Osteocyte (in vitro differentiated cells): ENCODE results near the gene MRPS24. TPM values are rescaled to one million over a fixed set of nuclear protein-coding genes. Genes with fewer than 3 reads are reported as not detected.

Experiments used
- DNase-seq: peaks from one replicate; pipeline ENCODE4 v3.0.0; 2021; ENCODE audit warnings: mixed read lengths; ENCODE audit not compliant: unreplicated experiment; ENCODE audit errors: extremely low spot score
- H3K27ac Mint-ChIP-seq: one replicate; pipeline ENCODE4 v1.8.0; 2021; ENCODE audit warnings: mild to moderate bottlenecking, mixed read lengths; ENCODE audit not compliant: unreplicated experiment
- H3K27me3 Mint-ChIP-seq: one replicate; pipeline ENCODE4 v1.8.0; 2021; ENCODE audit warnings: mixed read lengths; ENCODE audit not compliant: unreplicated experiment
- H3K36me3 Mint-ChIP-seq: one replicate; pipeline ENCODE4 v1.8.0; 2021; ENCODE audit warnings: mixed read lengths; ENCODE audit not compliant: unreplicated experiment
- H3K4me1 Mint-ChIP-seq: one replicate; pipeline ENCODE4 v1.8.0; 2021; ENCODE audit warnings: mixed read lengths; ENCODE audit not compliant: unreplicated experiment
- H3K4me3 Mint-ChIP-seq: one replicate; pipeline ENCODE4 v1.8.0; 2021; ENCODE audit warnings: mild to moderate bottlenecking, moderate library complexity, mixed read lengths; ENCODE audit not compliant: unreplicated experiment
- H3K9me3 Mint-ChIP-seq: one replicate; pipeline ENCODE4 v1.8.0; 2021; ENCODE audit warnings: mixed read lengths; ENCODE audit not compliant: unreplicated experiment
- total RNA-seq: library from RNA; stranded (reverse); gene quantifications from 2 replicates; pipeline ENCODE4 v1.2.1, GENCODE V29; 2021
- TF ChIP-seq, protein P1 (sequence below): fragments of 200-600 bp; sonication (generic); IDR thresholded peaks from 2 replicates; pipeline ENCODE4 v1.5.0; 2021; ENCODE audit warnings: antibody characterized with exemption, mild to moderate bottlenecking, moderate library complexity

Gene MRPS24
- total RNA-seq, 1 donor from 2014 or later, result 90.7 TPM

DNA sequence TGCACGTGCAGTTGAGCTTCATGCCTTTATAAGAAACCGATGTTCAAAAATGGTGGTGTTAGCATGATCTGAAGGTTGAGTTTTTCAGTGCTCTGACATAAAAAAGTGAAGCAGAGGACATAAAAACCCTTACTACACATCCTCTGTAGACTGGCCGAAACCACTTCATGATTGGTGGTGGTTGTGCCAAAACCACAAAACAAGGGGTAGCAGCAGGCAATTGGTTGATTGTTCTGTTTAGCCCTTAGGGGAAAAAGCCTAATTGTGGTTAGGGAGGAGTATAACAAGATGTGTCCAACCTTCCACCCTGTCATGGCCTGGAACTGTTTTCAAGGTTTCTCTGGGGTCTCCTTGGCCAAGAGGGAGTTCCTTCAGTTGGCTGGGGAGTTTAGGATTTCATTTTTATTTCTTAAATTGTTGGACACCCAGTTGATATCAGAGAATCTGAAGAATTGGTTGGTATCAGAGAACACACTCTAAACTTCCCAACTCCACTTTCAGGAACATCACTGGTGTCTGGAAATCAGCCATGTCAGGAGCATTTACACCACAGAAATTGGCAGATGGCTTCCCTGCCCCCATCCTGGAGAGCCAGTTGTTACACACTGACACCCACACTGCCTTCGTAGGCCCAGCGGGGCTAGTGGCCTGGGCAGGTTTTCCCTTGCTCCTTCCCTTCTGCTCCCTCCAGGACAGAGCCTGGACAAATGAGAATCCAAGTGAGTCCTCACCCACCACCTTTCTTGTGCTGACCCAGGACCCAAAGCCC, 18.8 kb downstream of the MRPS24 start:
- no peak overlapping the region for H3K27ac Mint-ChIP-seq
- no peaks in the 10 kb centered on the region for H3K36me3 Mint-ChIP-seq
- no peak overlapping the region for H3K4me3 Mint-ChIP-seq
- H3K9me3 Mint-ChIP-seq, result no peaks in the 10 kb centered on the region
- no peak for DNase-seq
- TF ChIP-seq, protein P1, sequence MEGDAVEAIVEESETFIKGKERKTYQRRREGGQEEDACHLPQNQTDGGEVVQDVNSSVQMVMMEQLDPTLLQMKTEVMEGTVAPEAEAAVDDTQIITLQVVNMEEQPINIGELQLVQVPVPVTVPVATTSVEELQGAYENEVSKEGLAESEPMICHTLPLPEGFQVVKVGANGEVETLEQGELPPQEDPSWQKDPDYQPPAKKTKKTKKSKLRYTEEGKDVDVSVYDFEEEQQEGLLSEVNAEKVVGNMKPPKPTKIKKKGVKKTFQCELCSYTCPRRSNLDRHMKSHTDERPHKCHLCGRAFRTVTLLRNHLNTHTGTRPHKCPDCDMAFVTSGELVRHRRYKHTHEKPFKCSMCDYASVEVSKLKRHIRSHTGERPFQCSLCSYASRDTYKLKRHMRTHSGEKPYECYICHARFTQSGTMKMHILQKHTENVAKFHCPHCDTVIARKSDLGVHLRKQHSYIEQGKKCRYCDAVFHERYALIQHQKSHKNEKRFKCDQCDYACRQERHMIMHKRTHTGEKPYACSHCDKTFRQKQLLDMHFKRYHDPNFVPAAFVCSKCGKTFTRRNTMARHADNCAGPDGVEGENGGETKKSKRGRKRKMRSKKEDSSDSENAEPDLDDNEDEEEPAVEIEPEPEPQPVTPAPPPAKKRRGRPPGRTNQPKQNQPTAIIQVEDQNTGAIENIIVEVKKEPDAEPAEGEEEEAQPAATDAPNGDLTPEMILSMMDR, result no peak
- H3K4me1 Mint-ChIP-seq, result no peaks in the 10 kb centered on the region
- H3K27me3 Mint-ChIP-seq, result peaks cover 14% of the 10 kb centered on the region

- TF ChIP-seq, protein P1, result no peak
- peaks cover 17% of the 10 kb centered on the region for H3K27me3 Mint-ChIP-seq
- H3K27ac Mint-ChIP-seq, result no peak overlapping the region
- no peaks in the 10 kb centered on the region for H3K36me3 Mint-ChIP-seq
- no peaks in the 10 kb centered on the region for H3K9me3 Mint-ChIP-seq
- H3K4me1 Mint-ChIP-seq, result no peaks in the 10 kb centered on the region
- no peak overlapping the region for H3K4me3 Mint-ChIP-seq
- no peak for DNase-seq
Measured at GRCh38 chr7:43849047-43849446, 20.3 kb downstream of the MRPS24 start.

DNA sequence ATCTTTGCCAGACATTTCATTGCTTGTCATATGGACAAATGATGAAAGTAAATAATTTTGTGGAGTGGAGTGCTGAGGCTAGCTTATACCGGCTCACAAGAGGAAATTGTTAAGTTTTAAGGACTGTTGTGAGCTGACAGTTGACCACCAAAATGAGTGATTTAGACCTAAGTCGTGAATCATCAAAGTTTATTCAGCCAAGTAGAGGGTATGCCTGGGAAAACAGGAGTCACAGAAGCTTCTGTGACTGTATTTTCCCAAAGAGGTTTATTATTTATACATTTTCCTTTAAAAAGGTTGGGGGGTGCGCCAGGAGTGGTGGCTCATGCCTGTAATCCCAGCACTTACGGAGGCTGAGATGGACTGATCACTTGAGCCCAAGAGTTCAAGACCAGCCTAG, 21.8 kb downstream of the MRPS24 start:
- DNase-seq, result no peak
- Mint-ChIP-seq H3K36me3 (no peaks in the 10 kb centered on the region), H3K9me3 (no peaks in the 10 kb centered on the region), H3K27ac (no peak overlapping the region), H3K4me1 (no peaks in the 10 kb centered on the region), H3K4me3 (no peak overlapping the region), H3K27me3 (peaks cover 19% of the 10 kb centered on the region)
- TF ChIP-seq, protein P1, result no peak

DNA sequence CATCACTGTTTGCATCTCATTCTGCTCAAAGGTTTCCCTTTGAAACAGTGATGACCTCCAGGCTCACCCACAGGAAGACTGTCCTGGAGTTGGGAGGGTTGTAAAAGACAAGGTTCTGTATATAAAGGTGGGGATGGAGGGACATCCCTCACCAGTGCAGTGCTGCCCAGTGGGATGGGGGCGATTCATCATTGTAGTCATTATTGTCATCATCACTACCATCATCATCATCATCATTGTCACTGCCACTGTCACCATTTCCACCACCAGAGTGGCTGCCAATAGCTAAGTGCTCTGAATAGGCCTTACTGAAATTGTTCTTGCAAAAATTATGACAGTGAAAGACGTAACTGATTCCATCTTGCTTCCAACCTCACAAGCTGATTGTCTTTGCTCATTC, 24.7 kb downstream of the MRPS24 start:
- TF ChIP-seq, protein P1, result no peak
- no peak for DNase-seq
- H3K4me3 Mint-ChIP-seq, result no peak overlapping the region
- no peak overlapping the region for H3K27ac Mint-ChIP-seq
- H3K9me3 Mint-ChIP-seq, result no peaks in the 10 kb centered on the region
- H3K4me1 Mint-ChIP-seq, result no peaks in the 10 kb centered on the region
- no peaks in the 10 kb centered on the region for H3K36me3 Mint-ChIP-seq
- H3K27me3 Mint-ChIP-seq, result peaks cover 14% of the 10 kb centered on the region

DNA sequence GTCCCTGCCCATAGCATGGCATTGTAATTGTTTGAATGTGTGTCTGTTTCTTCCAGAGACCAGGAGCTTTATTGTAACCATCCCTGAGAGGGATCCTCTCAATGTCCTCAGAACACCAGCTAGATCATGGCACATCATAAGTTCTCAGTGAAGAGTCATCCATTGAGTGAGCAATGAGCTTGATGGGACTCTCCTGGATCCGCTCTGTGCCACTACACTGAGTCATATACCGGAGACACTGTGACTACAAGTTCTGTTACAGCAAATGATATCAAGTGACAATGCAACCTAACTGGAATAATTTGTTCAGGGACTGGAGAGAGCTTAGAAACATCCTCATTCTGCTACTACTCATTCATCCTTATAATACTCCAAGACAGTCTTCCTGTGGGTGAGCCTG, 25.1 kb downstream of the MRPS24 start:
- DNase-seq, result no peak
- Mint-ChIP-seq H3K36me3 (no peaks in the 10 kb centered on the region), H3K27me3 (peaks cover 14% of the 10 kb centered on the region), H3K9me3 (no peaks in the 10 kb centered on the region), H3K4me1 (no peaks in the 10 kb centered on the region), H3K27ac (no peak overlapping the region), H3K4me3 (no peak overlapping the region)
- TF ChIP-seq, protein P1, result no peak
